Peyer's patch (tissue), 4 donors: ENCODE results near the gene IFITM2.
"Not testable (repeated sequence)": the region's sequence is repeated elsewhere in the genome, so short reads cannot be mapped to it uniquely, and the experiment has no call there.

Source experiments
- POLR2A ChIP-seq, 2 donors: fragments of 450-650 bp; IDR thresholded peaks; one replicate each; pipeline ENCODE4 v1.5.1; 2017; ENCODE audit warnings: antibody characterized with exemption in 2 of 2, mild to moderate bottlenecking in 2 of 2, moderate library complexity in 2 of 2
- TF ChIP-seq, protein P1 (sequence below), 6 experiments: fragments of 450-650 bp in 4 of 6; fragments of 200-600 bp in 2 of 6; sonication (generic) in 1 of 6; IDR thresholded peaks; one replicate each; pipeline ENCODE4 v1.5.1; 2017 to 2019; ENCODE audit warnings: antibody characterized with exemption in 6 of 6, mild to moderate bottlenecking in 3 of 6, moderate library complexity in 1 of 6

GRCh38 chr11:349270-349954 lies 41.8 kb downstream of the IFITM2 start:
- TF ChIP-seq, protein P1, sequence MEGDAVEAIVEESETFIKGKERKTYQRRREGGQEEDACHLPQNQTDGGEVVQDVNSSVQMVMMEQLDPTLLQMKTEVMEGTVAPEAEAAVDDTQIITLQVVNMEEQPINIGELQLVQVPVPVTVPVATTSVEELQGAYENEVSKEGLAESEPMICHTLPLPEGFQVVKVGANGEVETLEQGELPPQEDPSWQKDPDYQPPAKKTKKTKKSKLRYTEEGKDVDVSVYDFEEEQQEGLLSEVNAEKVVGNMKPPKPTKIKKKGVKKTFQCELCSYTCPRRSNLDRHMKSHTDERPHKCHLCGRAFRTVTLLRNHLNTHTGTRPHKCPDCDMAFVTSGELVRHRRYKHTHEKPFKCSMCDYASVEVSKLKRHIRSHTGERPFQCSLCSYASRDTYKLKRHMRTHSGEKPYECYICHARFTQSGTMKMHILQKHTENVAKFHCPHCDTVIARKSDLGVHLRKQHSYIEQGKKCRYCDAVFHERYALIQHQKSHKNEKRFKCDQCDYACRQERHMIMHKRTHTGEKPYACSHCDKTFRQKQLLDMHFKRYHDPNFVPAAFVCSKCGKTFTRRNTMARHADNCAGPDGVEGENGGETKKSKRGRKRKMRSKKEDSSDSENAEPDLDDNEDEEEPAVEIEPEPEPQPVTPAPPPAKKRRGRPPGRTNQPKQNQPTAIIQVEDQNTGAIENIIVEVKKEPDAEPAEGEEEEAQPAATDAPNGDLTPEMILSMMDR (IDR thresholded peaks at IDR 0.05), result not testable (repeated sequence)
- not testable (repeated sequence) for TF ChIP-seq POLR2A (IDR thresholded peaks at IDR 0.05)
